DND-41 (cell line): ENCODE measurements around the gene BBS9.

Experiments used
- ATAC-seq: fragments of 200-7000 bp; cut with Tn5 transposase; 3 replicates; pipeline ENCODE4 v1.9.1; 2021; ENCODE audit warnings: low read depth; ENCODE audit not compliant: insufficient read depth
- DNase-seq: peaks from one replicate; pipeline ENCODE4 v3.0.0-alpha.2; 2020
- H2AFZ ChIP-seq: 2 replicates; pipeline ENCODE4 v1.6.0; 2012; ENCODE audit warnings: low read depth, low read length
- H3K27ac ChIP-seq: 2 replicates; pipeline ENCODE4 v1.5.1; 2012; ENCODE audit warnings: low read length, inconsistent platforms
- H3K27me3 ChIP-seq: fragments of 200-600 bp; sonication (generic); 2 replicates; pipeline ENCODE4 v1.6.0; 2012; ENCODE audit warnings: low read length, mild to moderate bottlenecking, inconsistent platforms; ENCODE audit not compliant: insufficient read depth, poor library complexity
- H3K36me3 ChIP-seq: 2 replicates; pipeline ENCODE4 v1.5.1; 2012; ENCODE audit warnings: low read length, inconsistent platforms; ENCODE audit not compliant: insufficient read depth
- H3K4me1 ChIP-seq: 2 replicates; pipeline ENCODE4 v1.5.1; 2012; ENCODE audit warnings: mild to moderate bottlenecking, low read length; ENCODE audit not compliant: insufficient read depth
- H3K4me2 ChIP-seq: 2 replicates; pipeline ENCODE4 v1.6.0; 2012; ENCODE audit warnings: mild to moderate bottlenecking, moderate library complexity, low read length, inconsistent platforms; ENCODE audit not compliant: insufficient read depth
- H3K4me3 ChIP-seq, 2 experiments: fragments of 200-600 bp in 1 of 2; shearing (Covaris generic) in 1 of 2; 2 replicates each; pipeline ENCODE4 v1.5.1; 2012 to 2016; ENCODE audit warnings: inconsistent platforms in 2 of 2, low read length in 2 of 2, mild to moderate bottlenecking in 2 of 2, low read depth in 1 of 2, moderate library complexity in 1 of 2
- H3K79me2 ChIP-seq: 2 replicates; pipeline ENCODE4 v1.6.0; 2012; ENCODE audit warnings: low read length, inconsistent platforms; ENCODE audit not compliant: insufficient read depth
- H3K9ac ChIP-seq: 2 replicates; pipeline ENCODE4 v1.6.0; 2012; ENCODE audit warnings: low read depth, mild to moderate bottlenecking, inconsistent platforms, low read length, moderate library complexity
- H3K9me3 ChIP-seq: 2 replicates; pipeline ENCODE4 v1.5.1; 2012; ENCODE audit warnings: low read length, moderate library complexity, mild to moderate bottlenecking, inconsistent platforms; ENCODE audit not compliant: insufficient read depth, severe bottlenecking
- H4K20me1 ChIP-seq: 2 replicates; pipeline ENCODE4 v1.6.0; 2012; ENCODE audit warnings: low read length; ENCODE audit not compliant: insufficient read depth
- EZH2 ChIP-seq: IDR thresholded peaks from 3 replicates; pipeline ENCODE4 v1.6.1; 2012; ENCODE audit warnings: borderline replicate concordance, low read depth, mild to moderate bottlenecking, moderate library complexity, low read length, inconsistent platforms; ENCODE audit not compliant: severe bottlenecking
- TF ChIP-seq, protein P1 (sequence below): IDR thresholded peaks from 2 replicates; pipeline ENCODE4 v1.5.1; 2012; ENCODE audit warnings: borderline replicate concordance, low read length, moderate library complexity, mild to moderate bottlenecking; ENCODE audit not compliant: poor library complexity, severe bottlenecking; ENCODE audit errors: extremely low read depth

BBS9 gene

DNA sequence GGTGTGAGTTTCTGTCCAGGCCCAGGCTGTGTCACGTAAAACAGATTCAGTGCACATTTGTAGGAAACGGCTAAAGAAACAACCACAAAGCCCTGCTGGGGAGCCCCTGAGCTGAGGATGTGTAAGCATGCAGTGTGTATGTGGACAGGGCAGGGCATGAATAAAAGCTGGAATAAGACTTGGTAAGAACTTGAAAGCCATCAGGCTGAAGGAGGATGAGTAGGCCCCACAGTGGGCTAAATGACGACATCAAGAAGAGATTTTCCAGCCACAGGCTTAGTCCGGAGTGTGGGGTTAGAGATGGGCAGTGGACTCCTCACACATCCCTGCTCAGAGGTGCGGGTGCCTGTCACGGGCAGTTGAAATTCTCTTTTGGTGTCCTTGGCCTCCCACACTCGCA lies 505.2 kb downstream of the BBS9 start:
- Histone ChIP-seq H3K36me3 (no peaks in the 10 kb centered on the region), H3K9ac (no peak overlapping the region), H3K4me3 (no peak overlapping the region), H3K27ac (no peak overlapping the region), H3K4me2 (no peak overlapping the region), H3K9me3 (no peaks in the 10 kb centered on the region), H3K79me2 (no peaks in the 10 kb centered on the region), H3K4me1 (no peaks in the 10 kb centered on the region), H2AFZ (no peak overlapping the region), H4K20me1 (no peaks in the 10 kb centered on the region), H3K27me3 (no peaks in the 10 kb centered on the region)
- ATAC-seq: no peak
- no peak for TF ChIP-seq EZH2
- TF ChIP-seq, protein P1, sequence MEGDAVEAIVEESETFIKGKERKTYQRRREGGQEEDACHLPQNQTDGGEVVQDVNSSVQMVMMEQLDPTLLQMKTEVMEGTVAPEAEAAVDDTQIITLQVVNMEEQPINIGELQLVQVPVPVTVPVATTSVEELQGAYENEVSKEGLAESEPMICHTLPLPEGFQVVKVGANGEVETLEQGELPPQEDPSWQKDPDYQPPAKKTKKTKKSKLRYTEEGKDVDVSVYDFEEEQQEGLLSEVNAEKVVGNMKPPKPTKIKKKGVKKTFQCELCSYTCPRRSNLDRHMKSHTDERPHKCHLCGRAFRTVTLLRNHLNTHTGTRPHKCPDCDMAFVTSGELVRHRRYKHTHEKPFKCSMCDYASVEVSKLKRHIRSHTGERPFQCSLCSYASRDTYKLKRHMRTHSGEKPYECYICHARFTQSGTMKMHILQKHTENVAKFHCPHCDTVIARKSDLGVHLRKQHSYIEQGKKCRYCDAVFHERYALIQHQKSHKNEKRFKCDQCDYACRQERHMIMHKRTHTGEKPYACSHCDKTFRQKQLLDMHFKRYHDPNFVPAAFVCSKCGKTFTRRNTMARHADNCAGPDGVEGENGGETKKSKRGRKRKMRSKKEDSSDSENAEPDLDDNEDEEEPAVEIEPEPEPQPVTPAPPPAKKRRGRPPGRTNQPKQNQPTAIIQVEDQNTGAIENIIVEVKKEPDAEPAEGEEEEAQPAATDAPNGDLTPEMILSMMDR: no peak
- DNase-seq: no peak

DNA sequence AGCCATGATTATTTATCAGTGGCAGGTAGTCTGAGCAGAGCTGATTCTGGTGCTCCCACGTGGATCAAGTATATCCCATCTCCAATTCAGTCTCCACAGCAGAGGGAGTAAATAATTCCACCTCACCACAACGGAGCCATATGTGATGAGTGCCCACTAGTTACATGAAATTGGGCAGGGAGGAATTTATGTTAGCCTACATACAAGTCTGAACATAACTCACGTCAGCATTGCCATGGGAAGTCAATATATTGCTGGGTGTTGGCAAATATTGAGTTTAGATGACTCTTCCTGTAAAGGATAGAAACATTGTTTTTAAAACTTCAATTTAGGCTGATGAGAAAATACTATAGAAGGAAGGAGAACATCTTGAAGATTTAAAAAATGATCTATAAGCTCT lies 507.0 kb downstream of the BBS9 start:
- Histone ChIP-seq H2AFZ (no peak overlapping the region), H3K4me2 (no peak overlapping the region), H3K4me3 (no peak overlapping the region), H3K4me1 (no peaks in the 10 kb centered on the region), H3K27ac (no peak overlapping the region), H3K36me3 (no peaks in the 10 kb centered on the region), H3K9me3 (no peaks in the 10 kb centered on the region), H3K27me3 (no peaks in the 10 kb centered on the region), H3K79me2 (no peaks in the 10 kb centered on the region), H3K9ac (no peak overlapping the region), H4K20me1 (no peaks in the 10 kb centered on the region)
- ATAC-seq: no peak
- no peak for DNase-seq
- no peak for TF ChIP-seq EZH2
- TF ChIP-seq, protein P1: no peak

DNA sequence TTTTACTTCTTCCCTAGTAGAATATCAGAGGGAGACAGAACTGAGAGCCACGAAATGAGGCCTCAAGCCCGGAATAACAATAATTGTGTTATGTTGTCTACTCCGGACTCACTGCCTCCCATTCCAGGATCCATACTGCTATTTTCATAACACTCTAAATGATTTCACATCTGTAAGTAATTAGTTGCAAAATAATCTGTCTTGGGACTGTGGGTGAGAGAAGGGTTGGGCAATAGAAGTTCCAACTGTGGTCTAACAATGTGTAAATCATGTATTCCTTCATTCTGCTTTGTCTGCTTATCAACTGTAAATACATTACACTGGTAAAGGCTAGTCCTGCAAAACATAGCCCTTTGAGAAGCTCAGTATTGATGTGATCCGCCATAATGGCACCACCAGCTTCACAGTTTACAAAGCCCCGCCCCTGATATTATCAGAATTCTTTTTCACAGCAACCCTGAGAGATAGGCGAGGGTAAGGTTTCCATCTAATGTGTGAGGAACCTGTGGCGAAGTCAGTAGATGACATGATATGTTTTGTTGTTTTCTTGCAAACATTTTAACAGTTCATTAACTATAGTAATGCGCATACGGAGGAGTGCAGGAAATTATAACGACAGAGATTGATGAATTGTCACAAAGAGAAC lies 510.3 kb downstream of the BBS9 start:
- H4K20me1 ChIP-seq: no peaks in the 10 kb centered on the region
- no peaks in the 10 kb centered on the region for H3K36me3 ChIP-seq
- no peak overlapping the region for H3K27ac ChIP-seq
- no peak for DNase-seq
- no peaks in the 10 kb centered on the region for H3K27me3 ChIP-seq
- no peaks in the 10 kb centered on the region for H3K9me3 ChIP-seq
- H2AFZ ChIP-seq: no peak overlapping the region
- H3K79me2 ChIP-seq: no peaks in the 10 kb centered on the region
- no peak overlapping the region for H3K4me2 ChIP-seq
- H3K4me3 ChIP-seq: no peak overlapping the region
- no peak overlapping the region for H3K9ac ChIP-seq
- no peak for ATAC-seq
- TF ChIP-seq, protein P1: no peak
- TF ChIP-seq EZH2: no peak
- no peaks in the 10 kb centered on the region for H3K4me1 ChIP-seq
